HEK293 (cell line): ENCODE data around the gene MAGOH.

Experiments used
- TCF7L2 ChIP-seq: IDR thresholded peaks from 2 replicates; pipeline ENCODE4 v1.6.1; 2011; ENCODE audit warnings: low read depth, mild to moderate bottlenecking, inconsistent platforms, low read length, moderate library complexity, borderline replicate concordance
- YY1 ChIP-seq: fragments of 450-650 bp; formaldehyde crosslinking; IDR thresholded peaks from 2 replicates; pipeline ENCODE4 v1.5.1; 2018; ENCODE audit warnings: missing biosample characterization, missing genetic modification characterization
- ZBTB20 ChIP-seq: fragments of 450-650 bp; formaldehyde crosslinking; IDR thresholded peaks from 2 replicates; pipeline ENCODE4 v1.5.1; 2016; ENCODE audit warnings: missing biosample characterization, missing genetic modification characterization
- ZNF121 ChIP-seq: fragments of 450-650 bp; formaldehyde crosslinking; IDR thresholded peaks from 2 replicates; pipeline ENCODE4 v1.5.1; 2016; ENCODE audit warnings: missing biosample characterization, missing genetic modification characterization
- ZNF560 ChIP-seq: fragments of 450-650 bp; formaldehyde crosslinking; IDR thresholded peaks from 2 replicates; pipeline ENCODE4 v1.5.1; 2017; ENCODE audit warnings: missing biosample characterization, missing genetic modification characterization, borderline replicate concordance
- ZNF561 ChIP-seq: fragments of 450-650 bp; IDR thresholded peaks from 2 replicates; pipeline ENCODE4 v1.5.1; 2018; ENCODE audit warnings: missing biosample characterization, missing genetic modification characterization, borderline replicate concordance
- ZNF596 ChIP-seq: fragments of 450-650 bp; IDR thresholded peaks from 2 replicates; pipeline ENCODE4 v1.5.0; 2018; ENCODE audit warnings: missing biosample characterization, mild to moderate bottlenecking, missing genetic modification characterization, moderate library complexity
- ZNF670 ChIP-seq: fragments of 450-650 bp; formaldehyde crosslinking; IDR thresholded peaks from 2 replicates; pipeline ENCODE4 v1.5.1; 2016; ENCODE audit warnings: missing biosample characterization, missing genetic modification characterization, low read depth
- ZNF776 ChIP-seq: fragments of 450-650 bp; formaldehyde crosslinking; IDR thresholded peaks from 2 replicates; pipeline ENCODE4 v1.5.0; 2017; ENCODE audit warnings: missing biosample characterization, missing genetic modification characterization, borderline replicate concordance
- ZNF777 ChIP-seq: fragments of 450-650 bp; formaldehyde crosslinking; IDR thresholded peaks from 2 replicates; pipeline ENCODE4 v1.5.1; 2017; ENCODE audit warnings: missing biosample characterization, missing genetic modification characterization, borderline replicate concordance
- TF ChIP-seq, protein P1 (sequence below): fragments of 450-650 bp; formaldehyde crosslinking; IDR thresholded peaks from 2 replicates; pipeline ENCODE4 v1.5.1; 2016; ENCODE audit warnings: missing biosample characterization, missing genetic modification characterization

- TF ChIP-seq YY1, result no peak
- TF ChIP-seq, protein P1, sequence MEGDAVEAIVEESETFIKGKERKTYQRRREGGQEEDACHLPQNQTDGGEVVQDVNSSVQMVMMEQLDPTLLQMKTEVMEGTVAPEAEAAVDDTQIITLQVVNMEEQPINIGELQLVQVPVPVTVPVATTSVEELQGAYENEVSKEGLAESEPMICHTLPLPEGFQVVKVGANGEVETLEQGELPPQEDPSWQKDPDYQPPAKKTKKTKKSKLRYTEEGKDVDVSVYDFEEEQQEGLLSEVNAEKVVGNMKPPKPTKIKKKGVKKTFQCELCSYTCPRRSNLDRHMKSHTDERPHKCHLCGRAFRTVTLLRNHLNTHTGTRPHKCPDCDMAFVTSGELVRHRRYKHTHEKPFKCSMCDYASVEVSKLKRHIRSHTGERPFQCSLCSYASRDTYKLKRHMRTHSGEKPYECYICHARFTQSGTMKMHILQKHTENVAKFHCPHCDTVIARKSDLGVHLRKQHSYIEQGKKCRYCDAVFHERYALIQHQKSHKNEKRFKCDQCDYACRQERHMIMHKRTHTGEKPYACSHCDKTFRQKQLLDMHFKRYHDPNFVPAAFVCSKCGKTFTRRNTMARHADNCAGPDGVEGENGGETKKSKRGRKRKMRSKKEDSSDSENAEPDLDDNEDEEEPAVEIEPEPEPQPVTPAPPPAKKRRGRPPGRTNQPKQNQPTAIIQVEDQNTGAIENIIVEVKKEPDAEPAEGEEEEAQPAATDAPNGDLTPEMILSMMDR, result no peak
- no peak for TF ChIP-seq ZNF777 (tag by site-specific recombination)
- no peak for TF ChIP-seq ZNF561 (tag by site-specific recombination)
- no peak for TF ChIP-seq ZNF560
- no peak for TF ChIP-seq ZNF776 (tag by site-specific recombination)
- no peak for TF ChIP-seq ZBTB20 (tag by site-specific recombination)
- TF ChIP-seq ZNF121 (tag by site-specific recombination), result no peak
- no peak for TF ChIP-seq ZNF596 (tag by site-specific recombination)
- TF ChIP-seq ZNF670, result no peak
- TF ChIP-seq TCF7L2, result no peak
Observed at GRCh38 chr1:53237638-53238037, 680 bp downstream of the MAGOH start.
